Keratinocyte (primary cell): ENCODE measurements around the gene ARHGAP35. TPM values are rescaled to one million over a fixed set of nuclear protein-coding genes. Genes with fewer than 3 reads are reported as not detected.

Source experiments
- DNase-seq: peaks from one replicate; pipeline ENCODE4 v3.0.0-alpha.2; 2011; ENCODE audit warnings: low read depth, missing footprints, low spot score
- FAIRE-seq: peaks from 2 replicates; lab custom pipeline; 2011; peaks lifted over from hg19 to GRCh38; lab: Jason Lieb, UNC
- H2AFZ ChIP-seq: 2 replicates; pipeline ENCODE4 v1.6.0; 2012; ENCODE audit warnings: low read length, control low read depth, inconsistent platforms; ENCODE audit not compliant: control insufficient read depth
- H3K27ac ChIP-seq: 2 replicates; pipeline ENCODE4 v1.5.1; 2011; ENCODE audit warnings: low read length; ENCODE audit not compliant: control insufficient read depth, insufficient read depth
- H3K27me3 ChIP-seq: 3 replicates; pipeline ENCODE4 v1.6.0; 2011; ENCODE audit warnings: low read length; ENCODE audit not compliant: control insufficient read depth, insufficient read depth; ENCODE audit errors: extremely low read depth
- H3K36me3 ChIP-seq, 2 experiments: 2 replicates in 1 of 2; 3 replicates in 1 of 2; pipeline ENCODE4 v1.5.1; 2011; ENCODE audit warnings: low read length in 2 of 2, mild to moderate bottlenecking in 1 of 2; ENCODE audit not compliant: control insufficient read depth in 2 of 2, insufficient read depth in 2 of 2; ENCODE audit errors: extremely low read depth in 1 of 2
- H3K4me1 ChIP-seq: 3 replicates; pipeline ENCODE4 v1.5.1; 2011; ENCODE audit warnings: low read length; ENCODE audit not compliant: control insufficient read depth, insufficient read depth; ENCODE audit errors: extremely low read depth
- H3K4me2 ChIP-seq: 3 replicates; pipeline ENCODE4 v1.6.0; 2011; ENCODE audit warnings: low read depth, low read length; ENCODE audit not compliant: control insufficient read depth, insufficient read depth; ENCODE audit errors: extremely low read depth
- H3K4me3 ChIP-seq, 3 experiments: fragments of 200-600 bp in 1 of 3; sonication (generic) in 1 of 3; 2 replicates in 2 of 3; 3 replicates in 1 of 3; pipeline ENCODE4 v1.5.1; 2011 to 2016; ENCODE audit warnings: low read length in 3 of 3, mild to moderate bottlenecking in 3 of 3, control low read depth in 2 of 3, inconsistent platforms in 1 of 3, low read depth in 1 of 3, mixed read lengths in 1 of 3, mixed run types in 1 of 3, moderate library complexity in 1 of 3; ENCODE audit not compliant: control insufficient read depth in 2 of 3, insufficient read depth in 2 of 3; ENCODE audit errors: extremely low read depth in 1 of 3
- H3K79me2 ChIP-seq: 2 replicates; pipeline ENCODE4 v1.6.0; 2012; ENCODE audit warnings: low read length; ENCODE audit not compliant: control insufficient read depth, insufficient read depth
- H3K9ac ChIP-seq: 3 replicates; pipeline ENCODE4 v1.6.0; 2011; ENCODE audit warnings: low read length; ENCODE audit not compliant: control insufficient read depth, insufficient read depth; ENCODE audit errors: extremely low read depth
- H3K9me1 ChIP-seq: 3 replicates; pipeline ENCODE4 v1.6.0; 2011; ENCODE audit warnings: low read length; ENCODE audit not compliant: control insufficient read depth, insufficient read depth; ENCODE audit errors: extremely low read depth
- H3K9me3 ChIP-seq: 2 replicates; pipeline ENCODE4 v1.5.1; 2012; ENCODE audit warnings: low read depth, low read length; ENCODE audit not compliant: control insufficient read depth
- H4K20me1 ChIP-seq: 3 replicates; pipeline ENCODE4 v1.6.0; 2011; ENCODE audit warnings: low read length; ENCODE audit not compliant: control insufficient read depth, insufficient read depth; ENCODE audit errors: extremely low read depth
- EZH2 ChIP-seq: IDR thresholded peaks from one replicate; pipeline ENCODE4 v1.6.1; 2012; ENCODE audit warnings: inconsistent platforms, mild to moderate bottlenecking, low read length, moderate library complexity
- dilution Hi-C: fragments of 300-500 bp; cut with MboI; formaldehyde crosslinking; loops from one replicate; pipeline ENCODE4 v1.7.0; 2020; ENCODE audit warnings: low sequenced_read_pairs; ENCODE audit not compliant: extremely low pct_ligation_motif_present
- polyA plus RNA-seq, 5 experiments: library from polyadenylated mRNA; depleted of rRNA in 3 of 5; stranded (reverse) in 3 of 5; stranded (forward) in 1 of 5; unstranded in 1 of 5; fragments of >200 nt; gene quantifications; 1 replicate in 1 of 5; 2 replicates in 3 of 5; 3 replicates in 1 of 5; pipeline versions ENCODE4 v1.2.1 to v1.2.3, GENCODE V29; 2011 to 2012; ENCODE audit warnings: missing spikeins in 2 of 5, low read depth in 1 of 5, low replicate concordance in 1 of 5
- TF ChIP-seq, protein P1 (sequence below), 3 experiments: IDR thresholded peaks in 1 of 3; conservative IDR thresholded peaks in 1 of 3; optimal IDR thresholded peaks in 1 of 3; 2 replicates in 2 of 3; 3 replicates in 1 of 3; pipeline versions ENCODE3 to v1.5.1; 2011; ENCODE audit warnings: low read length in 3 of 3, mild to moderate bottlenecking in 3 of 3, moderate library complexity in 2 of 3, control low read depth in 1 of 3, inconsistent platforms in 1 of 3; ENCODE audit not compliant: insufficient read depth in 2 of 3; ENCODE audit errors: extremely low read depth in 1 of 3

Gene ARHGAP35
- polyA plus RNA-seq, 1 donor (not counting 4 experiments of a cell fraction or from before 2014, with no cell fraction given), result 19.5 TPM

DNA sequence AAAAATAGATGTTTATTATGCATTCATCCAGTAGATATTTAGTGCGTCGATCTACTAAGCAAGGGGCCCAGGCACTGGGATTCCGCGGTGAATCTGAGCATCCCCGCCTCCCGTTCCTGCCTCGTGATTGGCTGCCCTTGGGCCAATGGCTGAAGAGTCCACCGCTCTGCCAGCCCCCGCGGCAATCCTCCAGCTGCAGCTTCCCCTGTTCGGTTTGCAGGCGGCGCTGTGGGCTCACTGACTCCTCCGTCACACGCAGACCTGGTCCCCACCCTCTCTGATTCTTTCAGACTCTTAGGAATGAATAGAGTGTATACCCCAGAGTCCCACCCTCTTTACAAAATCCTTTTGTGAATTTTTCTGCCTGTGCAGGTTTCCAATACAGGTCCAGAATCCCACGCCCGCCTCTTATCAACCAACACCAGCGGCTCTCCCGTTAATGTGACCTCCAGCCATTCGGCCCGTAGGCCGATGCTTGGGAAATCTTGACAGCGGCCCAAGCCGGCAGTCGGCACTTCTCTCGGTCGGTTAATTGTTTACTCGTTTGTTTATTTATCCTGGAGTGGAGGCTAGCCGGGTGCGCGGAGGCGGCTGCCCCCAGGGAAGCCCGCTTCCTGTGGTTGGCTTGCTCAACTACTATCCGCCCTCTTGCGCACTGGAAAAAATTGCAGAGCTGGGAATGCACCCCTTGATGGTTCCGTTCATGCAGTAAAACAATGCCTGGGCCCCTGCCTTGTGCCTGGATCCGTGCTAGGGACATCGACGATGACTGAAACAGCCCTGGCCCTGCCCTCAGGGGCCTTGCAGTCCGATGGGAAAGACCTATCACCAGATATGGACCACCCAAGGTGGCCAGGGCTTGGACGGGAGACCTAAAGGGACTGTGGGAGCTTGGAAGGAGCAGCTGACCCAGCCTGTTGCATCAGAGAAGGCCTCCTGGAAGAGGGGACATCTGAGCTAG lies 4.5 kb upstream of the ARHGAP35 start:
- Histone ChIP-seq H3K27ac (peak overlapping the region; percentile 62), H3K4me2 (peak overlapping the region; percentile 98), H3K4me3 (peak overlapping the region; percentile 0 to 64 (median 56)), H3K27me3 (no peaks in the 10 kb centered on the region), H3K9me1 (no peaks in the 10 kb centered on the region), H3K79me2 (peaks cover under 1% of the 10 kb centered on the region), H4K20me1 (no peaks in the 10 kb centered on the region), H3K9ac (peak overlapping the region; percentile 67), H3K9me3 (no peaks in the 10 kb centered on the region), H2AFZ (peak overlapping the region; percentile 79), H3K4me1 (peaks cover 23% of the 10 kb centered on the region), H3K36me3 (no peaks in the 10 kb centered on the region)
- no peak for TF ChIP-seq EZH2
- TF ChIP-seq, protein P1, sequence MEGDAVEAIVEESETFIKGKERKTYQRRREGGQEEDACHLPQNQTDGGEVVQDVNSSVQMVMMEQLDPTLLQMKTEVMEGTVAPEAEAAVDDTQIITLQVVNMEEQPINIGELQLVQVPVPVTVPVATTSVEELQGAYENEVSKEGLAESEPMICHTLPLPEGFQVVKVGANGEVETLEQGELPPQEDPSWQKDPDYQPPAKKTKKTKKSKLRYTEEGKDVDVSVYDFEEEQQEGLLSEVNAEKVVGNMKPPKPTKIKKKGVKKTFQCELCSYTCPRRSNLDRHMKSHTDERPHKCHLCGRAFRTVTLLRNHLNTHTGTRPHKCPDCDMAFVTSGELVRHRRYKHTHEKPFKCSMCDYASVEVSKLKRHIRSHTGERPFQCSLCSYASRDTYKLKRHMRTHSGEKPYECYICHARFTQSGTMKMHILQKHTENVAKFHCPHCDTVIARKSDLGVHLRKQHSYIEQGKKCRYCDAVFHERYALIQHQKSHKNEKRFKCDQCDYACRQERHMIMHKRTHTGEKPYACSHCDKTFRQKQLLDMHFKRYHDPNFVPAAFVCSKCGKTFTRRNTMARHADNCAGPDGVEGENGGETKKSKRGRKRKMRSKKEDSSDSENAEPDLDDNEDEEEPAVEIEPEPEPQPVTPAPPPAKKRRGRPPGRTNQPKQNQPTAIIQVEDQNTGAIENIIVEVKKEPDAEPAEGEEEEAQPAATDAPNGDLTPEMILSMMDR (optimal IDR thresholded peaks at IDR 0.05 in 1 of 3, IDR thresholded peaks at IDR 0.05 in 1 of 3, conservative IDR thresholded peaks at IDR 0.05 in 1 of 3; ENCODE audit: extremely low read depth in 1 of 3, insufficient read depth in 2 of 3, low read length in 3 of 3), result peak; percentile 85 to 97 (median 91)
- DNase-seq (no peak), FAIRE-seq (peak; percentile 63)
- dilution Hi-C loops, result no loop called here

DNA sequence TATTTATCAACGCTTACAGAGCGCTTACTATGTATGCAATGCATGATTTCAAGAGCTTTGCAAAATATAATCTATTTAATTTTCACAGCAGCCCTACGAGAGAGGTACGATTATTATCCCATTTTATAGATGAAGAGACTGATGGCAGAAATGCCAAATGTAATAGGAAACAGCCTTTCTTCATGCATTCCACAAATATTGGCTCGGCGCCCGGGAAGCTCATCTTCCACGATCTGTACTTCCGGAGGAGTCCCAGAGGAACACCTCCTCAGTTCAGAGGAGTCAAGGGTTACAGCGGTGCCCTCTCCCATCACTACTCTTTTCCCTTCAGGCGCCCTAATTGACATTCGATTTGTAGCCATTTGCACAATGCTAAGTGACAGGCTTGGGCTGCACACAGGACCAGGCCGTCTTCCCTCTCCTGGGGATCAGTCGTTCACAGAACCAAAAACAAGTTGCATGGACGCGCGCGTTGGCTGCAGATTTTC lies 1.1 kb upstream of the ARHGAP35 start:
- H3K4me2 ChIP-seq, result peak overlapping the region; percentile 87

More for the DNA sequence above, 1.1 kb upstream of the ARHGAP35 start:
- Histone ChIP-seq H3K4me1 (peaks cover 46% of the 10 kb centered on the region), H3K9me3 (no peaks in the 10 kb centered on the region), H3K36me3 (no peaks in the 10 kb centered on the region), H3K9me1 (no peaks in the 10 kb centered on the region), H3K79me2 (peaks cover 34% of the 10 kb centered on the region), H2AFZ (peak overlapping the region; percentile 92), H3K4me3 (peak overlapping the region; percentile 9 to 75 (median 46)), H3K27me3 (no peaks in the 10 kb centered on the region), H3K27ac (peak overlapping the region; percentile 42), H4K20me1 (peaks cover 3% of the 10 kb centered on the region), H3K9ac (peak overlapping the region; percentile 34)
- DNase-seq, result no peak
- dilution Hi-C loops, result no loop called here
- FAIRE-seq, result peak; percentile 67
- TF ChIP-seq, protein P1 (optimal IDR thresholded peaks at IDR 0.05 in 1 of 3, IDR thresholded peaks at IDR 0.05 in 1 of 3, conservative IDR thresholded peaks at IDR 0.05 in 1 of 3; ENCODE audit: extremely low read depth in 1 of 3, insufficient read depth in 2 of 3, low read length in 3 of 3), result no peak
- TF ChIP-seq EZH2, result no peak
